GM12865 (cell line): Measurements from ENCODE around the gene BBS12.

Experiments used
- DNase-seq: peaks from one replicate; pipeline ENCODE4 v3.0.0; 2010; ENCODE audit warnings: low read depth
- H3K4me3 ChIP-seq: 2 replicates; pipeline ENCODE4 v1.5.1; 2011; ENCODE audit warnings: mild to moderate bottlenecking, low read depth, low read length, control low read depth
- TF ChIP-seq, protein P1 (sequence below): IDR thresholded peaks from 2 replicates; pipeline ENCODE4 v1.5.1; 2011; ENCODE audit warnings: low read length, control low read depth, low read depth, inconsistent platforms; ENCODE audit not compliant: insufficient read depth; ENCODE audit errors: missing control alignments

Gene BBS12

DNA sequence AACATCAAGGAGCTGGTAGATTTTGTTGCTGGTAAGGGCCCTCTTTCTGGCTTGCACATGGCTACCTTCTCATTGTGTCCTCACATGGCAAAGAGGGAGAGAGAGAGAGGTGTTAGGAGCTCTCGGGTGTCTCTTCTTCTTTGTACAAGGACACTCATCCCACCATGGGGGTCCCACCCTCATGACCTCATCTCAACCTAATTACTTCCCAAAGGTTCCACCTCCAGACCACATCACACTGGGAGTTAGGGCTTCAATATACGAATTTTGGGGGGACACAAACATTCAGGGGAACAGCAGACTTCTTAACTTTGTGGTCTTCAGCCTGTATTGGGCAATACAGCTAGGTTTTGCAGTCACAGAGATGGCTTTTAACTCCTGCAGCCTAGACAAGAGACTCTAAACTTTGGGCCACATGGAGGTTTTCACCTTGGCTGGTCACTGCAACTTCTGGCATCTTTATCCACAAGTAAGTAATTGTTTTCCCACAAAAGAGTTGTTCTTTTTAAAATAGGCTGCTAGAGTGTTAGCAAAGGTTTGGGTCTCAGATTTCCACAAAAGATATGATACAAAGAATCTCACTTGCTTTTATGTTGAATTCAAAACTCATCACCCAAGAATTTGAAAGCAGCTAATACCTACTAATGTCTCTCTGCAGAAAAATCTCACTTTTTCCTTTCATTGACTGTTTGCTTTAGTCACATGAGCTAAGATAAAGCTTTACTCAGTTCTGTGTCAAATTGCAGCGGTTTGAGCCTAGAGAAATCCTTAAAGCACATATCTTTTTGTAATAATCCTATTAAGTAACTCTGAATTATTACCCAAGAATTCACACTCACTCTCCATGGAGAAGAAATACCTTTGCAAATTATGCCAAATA, 39.6 kb upstream of the BBS12 start:
- DNase-seq, result no peak
- TF ChIP-seq, protein P1, sequence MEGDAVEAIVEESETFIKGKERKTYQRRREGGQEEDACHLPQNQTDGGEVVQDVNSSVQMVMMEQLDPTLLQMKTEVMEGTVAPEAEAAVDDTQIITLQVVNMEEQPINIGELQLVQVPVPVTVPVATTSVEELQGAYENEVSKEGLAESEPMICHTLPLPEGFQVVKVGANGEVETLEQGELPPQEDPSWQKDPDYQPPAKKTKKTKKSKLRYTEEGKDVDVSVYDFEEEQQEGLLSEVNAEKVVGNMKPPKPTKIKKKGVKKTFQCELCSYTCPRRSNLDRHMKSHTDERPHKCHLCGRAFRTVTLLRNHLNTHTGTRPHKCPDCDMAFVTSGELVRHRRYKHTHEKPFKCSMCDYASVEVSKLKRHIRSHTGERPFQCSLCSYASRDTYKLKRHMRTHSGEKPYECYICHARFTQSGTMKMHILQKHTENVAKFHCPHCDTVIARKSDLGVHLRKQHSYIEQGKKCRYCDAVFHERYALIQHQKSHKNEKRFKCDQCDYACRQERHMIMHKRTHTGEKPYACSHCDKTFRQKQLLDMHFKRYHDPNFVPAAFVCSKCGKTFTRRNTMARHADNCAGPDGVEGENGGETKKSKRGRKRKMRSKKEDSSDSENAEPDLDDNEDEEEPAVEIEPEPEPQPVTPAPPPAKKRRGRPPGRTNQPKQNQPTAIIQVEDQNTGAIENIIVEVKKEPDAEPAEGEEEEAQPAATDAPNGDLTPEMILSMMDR, result no peak
- H3K4me3 ChIP-seq, result no peak overlapping the region

DNA sequence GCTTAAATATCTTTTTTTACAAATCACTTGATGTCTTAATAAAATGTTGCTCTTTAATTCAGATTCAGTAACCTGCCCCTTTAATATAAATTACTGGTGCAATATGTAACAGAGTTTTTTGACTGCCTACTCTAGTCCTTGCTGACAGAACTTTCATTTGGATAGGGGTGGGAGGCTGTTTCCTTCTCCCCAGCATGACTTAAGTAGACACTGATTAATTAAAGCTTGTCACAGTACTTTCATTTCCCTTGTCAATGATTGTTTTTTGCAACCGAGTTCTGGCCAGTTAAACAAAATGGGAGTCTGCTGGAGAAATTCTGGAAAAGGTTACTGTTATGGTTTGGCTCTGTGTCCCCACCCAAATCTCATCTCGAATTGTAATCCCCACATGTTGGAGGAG, 37.3 kb upstream of the BBS12 start:
- H3K4me3 ChIP-seq, result no peak overlapping the region
- no peak for DNase-seq
- TF ChIP-seq, protein P1, result no peak

DNA sequence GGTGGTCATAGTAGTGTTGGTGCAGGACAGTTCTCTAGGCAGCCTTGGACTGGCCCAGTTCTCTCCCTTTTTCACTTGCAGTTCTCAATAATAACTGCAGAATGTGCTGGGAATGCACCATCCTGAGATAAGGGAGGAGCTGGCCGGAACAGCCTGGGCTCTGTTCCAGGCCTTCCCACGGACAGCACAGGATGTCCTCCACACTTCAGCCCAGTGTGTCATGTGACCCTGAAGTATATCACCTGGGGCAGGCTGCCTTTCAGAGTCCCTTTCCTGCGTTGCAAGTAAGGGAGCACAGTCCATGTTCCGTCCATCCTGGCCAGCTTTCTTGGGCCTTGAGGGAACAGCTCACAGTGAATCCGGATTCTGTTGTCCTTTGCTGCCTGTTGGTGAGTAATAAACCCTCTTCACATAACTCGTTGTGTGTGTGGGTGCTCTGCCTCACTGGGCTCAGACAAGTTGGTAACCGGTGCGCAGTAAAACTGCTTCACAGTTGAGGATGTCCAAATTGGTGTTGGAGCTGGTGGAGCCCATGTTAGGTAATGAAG, 32.3 kb upstream of the BBS12 start:
- TF ChIP-seq, protein P1, result no peak
- no peak for DNase-seq

DNA sequence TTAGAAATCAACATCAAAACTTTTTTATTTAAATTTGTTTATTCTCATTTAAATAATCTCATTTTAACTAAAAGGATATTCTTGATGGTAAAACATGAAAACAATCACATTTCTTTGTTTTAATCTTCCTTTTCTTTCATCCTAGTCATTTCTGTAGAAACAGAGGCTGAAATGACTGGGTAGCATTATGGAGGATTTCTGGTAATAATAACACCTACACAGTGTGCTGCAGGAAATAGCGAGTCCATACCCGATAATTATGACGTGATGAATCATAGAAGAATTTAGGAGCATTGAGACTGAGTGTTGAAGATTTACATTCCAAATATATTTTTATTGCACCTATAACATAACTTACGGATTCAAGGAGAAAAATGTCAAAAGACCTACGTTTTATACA, 31.4 kb upstream of the BBS12 start:
- TF ChIP-seq, protein P1, result no peak
- DNase-seq, result no peak
- no peak overlapping the region for H3K4me3 ChIP-seq

More for the DNA sequence above, 32.3 kb upstream of the BBS12 start:
- H3K4me3 ChIP-seq, result no peak overlapping the region

DNA sequence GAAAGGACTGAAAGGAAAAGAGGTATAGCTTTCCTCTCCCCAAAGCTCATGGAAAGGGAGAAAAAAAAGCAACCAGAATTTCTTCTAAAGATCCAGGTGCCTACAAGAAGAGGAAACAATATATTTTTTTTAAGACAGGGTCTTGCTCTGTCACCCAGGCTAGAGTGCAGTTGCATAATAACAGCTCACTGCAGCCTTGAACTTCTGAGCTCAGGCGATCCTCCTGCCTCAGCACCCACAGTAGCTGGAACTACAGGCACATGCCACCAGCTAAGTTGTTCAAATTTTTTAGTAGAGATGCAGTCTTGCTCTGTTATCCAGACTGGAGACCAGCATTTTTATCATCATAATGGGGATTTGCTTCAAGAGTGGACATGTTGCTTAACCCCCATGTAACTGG, 30.5 kb upstream of the BBS12 start:
- DNase-seq, result no peak
- TF ChIP-seq, protein P1, result no peak
- H3K4me3 ChIP-seq, result no peak overlapping the region

DNA sequence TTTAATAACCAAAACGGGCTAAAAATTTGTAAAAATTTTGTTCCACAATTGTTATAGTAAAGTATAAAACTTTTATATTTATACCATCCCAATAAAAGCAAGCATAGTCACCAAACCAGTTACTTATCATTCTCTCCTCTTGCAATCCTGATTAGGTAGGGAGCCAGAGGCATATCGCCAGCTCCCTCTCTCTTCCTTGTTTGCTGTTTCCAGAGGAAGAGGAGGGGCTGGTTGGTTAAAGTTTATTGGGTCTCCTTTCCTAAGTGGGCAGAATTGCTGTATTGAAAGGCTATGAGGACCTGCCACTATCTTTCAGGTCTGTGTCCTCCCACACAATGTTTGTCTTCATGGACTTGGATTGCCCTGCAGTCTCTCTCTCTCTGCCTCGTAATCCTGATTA, 29.6 kb upstream of the BBS12 start:
- DNase-seq, result no peak
- TF ChIP-seq, protein P1, result no peak
- no peak overlapping the region for H3K4me3 ChIP-seq
